Measurements from ENCODE around the gene METTL9.

The METTL9 gene

DNA sequence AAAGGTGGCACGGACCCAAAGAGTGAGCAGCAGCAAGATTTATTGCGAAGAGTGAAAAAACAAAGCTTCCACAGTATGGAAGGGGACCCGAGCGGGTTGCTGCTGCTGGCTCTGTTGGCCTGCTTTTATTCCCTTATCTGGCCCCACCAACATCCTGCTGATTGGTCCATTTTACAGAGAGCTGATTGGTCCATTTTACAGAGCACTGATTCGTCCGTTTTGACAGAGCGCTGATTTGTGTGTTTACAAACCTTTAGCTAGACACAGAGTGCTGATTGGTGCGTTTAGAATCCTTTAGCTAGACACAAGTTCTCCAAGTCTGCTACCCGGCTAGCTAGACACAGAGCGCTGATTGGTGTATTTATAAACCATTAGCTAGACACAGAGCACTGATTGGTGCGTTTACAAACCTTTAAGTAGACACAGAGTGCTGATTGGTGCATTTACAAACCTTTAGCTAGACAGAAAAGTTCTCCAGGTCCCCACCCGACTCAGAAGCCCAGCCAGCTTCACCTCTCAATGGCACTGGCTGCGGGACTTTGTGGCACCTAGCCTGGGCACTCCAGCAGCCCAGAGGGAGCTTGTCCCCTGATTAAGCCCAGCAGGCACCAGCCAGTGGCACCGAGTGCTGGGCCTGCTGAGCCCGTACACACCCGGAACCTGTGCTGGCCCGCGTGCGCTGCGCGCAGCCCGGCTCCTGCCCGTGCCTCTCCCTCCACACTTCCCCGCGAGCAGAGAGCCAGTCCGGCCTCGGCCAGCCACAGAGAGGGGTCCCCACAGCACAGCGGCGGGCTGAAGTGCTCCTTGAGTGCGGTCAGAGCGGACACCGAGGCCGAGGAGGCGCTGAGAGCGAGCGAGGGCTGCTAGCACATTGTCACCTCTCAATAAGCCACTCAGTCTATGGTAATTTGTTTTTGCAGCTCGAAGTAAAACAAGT lies 37.9 kb downstream of the METTL9 start:
- H3K4me3 ChIP-seq (ENCODE audit: low read length in 2 of 2) = no peak overlapping the region
- no peaks in the 10 kb centered on the region for H3K4me1 ChIP-seq (ENCODE audit: control insufficient read depth, insufficient read depth, low read length)
- H3K27ac ChIP-seq (ENCODE audit: low read length) = no peak overlapping the region
- no peaks in the 10 kb centered on the region for H3K9me3 ChIP-seq (ENCODE audit: control insufficient read depth in 2 of 2, low read length in 2 of 2)
- no peaks in the 10 kb centered on the region for H3K27me3 ChIP-seq (ENCODE audit: control insufficient read depth in 1 of 2, insufficient read depth in 2 of 2, low read length in 2 of 2)
- no peak overlapping the region for H3K9ac ChIP-seq (ENCODE audit: low read length in 2 of 2)
- peaks cover 0 to 6% of the 10 kb centered on the region in 2 donors for H3K36me3 ChIP-seq (ENCODE audit: control insufficient read depth in 2 of 2, insufficient read depth in 2 of 2, low read length in 2 of 2)

DNA sequence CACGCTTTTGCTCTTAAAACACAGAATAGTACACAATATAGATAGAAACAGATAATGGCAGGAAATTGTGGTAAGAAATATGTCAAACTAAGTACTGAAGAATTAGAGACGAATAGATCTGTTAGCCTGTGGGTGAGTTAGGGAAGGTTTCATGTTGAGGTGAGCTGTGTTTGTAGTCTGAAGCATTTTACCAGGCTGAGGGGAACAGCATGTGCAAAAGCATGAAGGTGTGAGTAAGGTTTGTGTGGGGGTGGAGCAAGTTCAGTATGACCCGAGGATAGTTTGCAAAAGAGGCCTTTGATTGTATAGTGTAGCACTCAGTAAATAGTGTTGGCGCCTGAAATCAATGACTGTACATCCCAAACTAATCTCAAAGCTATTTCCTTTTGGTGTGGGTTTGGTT lies 39.2 kb downstream of the METTL9 start:
- H3K9me3 ChIP-seq (ENCODE audit: control insufficient read depth in 2 of 2, low read length in 2 of 2) = no peaks in the 10 kb centered on the region
- peaks cover 0 to 6% of the 10 kb centered on the region in 2 donors for H3K36me3 ChIP-seq (ENCODE audit: control insufficient read depth in 2 of 2, insufficient read depth in 2 of 2, low read length in 2 of 2)
- no peaks in the 10 kb centered on the region for H3K27me3 ChIP-seq (ENCODE audit: control insufficient read depth in 1 of 2, insufficient read depth in 2 of 2, low read length in 2 of 2)
- H3K4me1 ChIP-seq (ENCODE audit: control insufficient read depth, insufficient read depth, low read length) = no peaks in the 10 kb centered on the region
- no peak overlapping the region for H3K4me3 ChIP-seq (ENCODE audit: low read length in 2 of 2)
- H3K27ac ChIP-seq (ENCODE audit: low read length) = no peak overlapping the region
- no peak overlapping the region for H3K9ac ChIP-seq (ENCODE audit: low read length in 2 of 2)

DNA sequence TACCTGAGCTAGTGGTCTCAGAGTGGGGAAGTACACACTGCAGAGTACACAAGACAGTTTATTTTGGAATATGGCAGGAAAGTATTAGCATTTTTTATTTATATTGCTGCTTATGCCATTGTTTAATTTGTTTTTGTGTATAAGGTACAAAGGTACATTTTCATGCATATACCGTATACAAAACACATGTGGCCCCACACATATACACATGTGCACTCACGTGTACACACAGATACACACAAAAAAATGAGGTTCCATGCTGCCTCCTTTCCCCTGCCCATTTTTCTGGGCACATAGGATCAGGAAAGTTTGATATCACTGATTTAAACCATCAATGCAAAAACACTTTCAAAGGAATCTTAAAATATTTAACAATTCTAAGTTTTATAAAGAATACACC lies 40.1 kb downstream of the METTL9 start:
- no peak overlapping the region for H3K27ac ChIP-seq (ENCODE audit: low read length)
- H3K9me3 ChIP-seq (ENCODE audit: control insufficient read depth in 2 of 2, low read length in 2 of 2) = no peaks in the 10 kb centered on the region
- no peak overlapping the region for H3K4me3 ChIP-seq (ENCODE audit: low read length in 2 of 2)
- H3K9ac ChIP-seq (ENCODE audit: low read length in 2 of 2) = no peak overlapping the region
- no peaks in the 10 kb centered on the region for H3K27me3 ChIP-seq (ENCODE audit: control insufficient read depth in 1 of 2, insufficient read depth in 2 of 2, low read length in 2 of 2)
- no peaks in the 10 kb centered on the region for H3K4me1 ChIP-seq (ENCODE audit: control insufficient read depth, insufficient read depth, low read length)
- peaks cover 0 to 2% of the 10 kb centered on the region in 2 donors for H3K36me3 ChIP-seq (ENCODE audit: control insufficient read depth in 2 of 2, insufficient read depth in 2 of 2, low read length in 2 of 2)

DNA sequence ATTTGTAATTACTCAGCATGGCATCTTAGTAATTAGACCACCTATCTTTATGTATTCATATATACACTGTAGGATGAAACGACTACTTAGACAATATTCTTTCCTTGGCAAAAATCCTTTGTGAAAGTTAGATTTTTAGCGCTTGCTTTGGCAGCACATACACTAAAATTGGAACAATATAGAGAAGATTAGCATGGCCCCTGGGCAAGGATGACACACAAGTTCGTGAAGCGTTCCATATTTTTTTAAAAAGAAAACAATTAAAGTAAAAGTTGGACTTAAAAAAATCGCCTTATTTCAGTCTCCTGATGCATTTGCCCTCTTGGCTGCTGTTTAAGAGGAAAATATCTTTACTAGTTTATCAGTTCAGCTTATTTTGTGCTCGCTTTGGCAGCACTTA lies 42.5 kb downstream of the METTL9 start:
- no peaks in the 10 kb centered on the region for H3K4me1 ChIP-seq (ENCODE audit: control insufficient read depth, insufficient read depth, low read length)
- no peaks in the 10 kb centered on the region for H3K27me3 ChIP-seq (ENCODE audit: control insufficient read depth in 1 of 2, insufficient read depth in 2 of 2, low read length in 2 of 2)
- H3K4me3 ChIP-seq (ENCODE audit: low read length in 2 of 2) = no peak overlapping the region
- no peaks in the 10 kb centered on the region for H3K36me3 ChIP-seq (ENCODE audit: control insufficient read depth in 2 of 2, insufficient read depth in 2 of 2, low read length in 2 of 2)
- H3K27ac ChIP-seq (ENCODE audit: low read length) = no peak overlapping the region
- no peaks in the 10 kb centered on the region for H3K9me3 ChIP-seq (ENCODE audit: control insufficient read depth in 2 of 2, low read length in 2 of 2)
- no peak overlapping the region for H3K9ac ChIP-seq (ENCODE audit: low read length in 2 of 2)

DNA sequence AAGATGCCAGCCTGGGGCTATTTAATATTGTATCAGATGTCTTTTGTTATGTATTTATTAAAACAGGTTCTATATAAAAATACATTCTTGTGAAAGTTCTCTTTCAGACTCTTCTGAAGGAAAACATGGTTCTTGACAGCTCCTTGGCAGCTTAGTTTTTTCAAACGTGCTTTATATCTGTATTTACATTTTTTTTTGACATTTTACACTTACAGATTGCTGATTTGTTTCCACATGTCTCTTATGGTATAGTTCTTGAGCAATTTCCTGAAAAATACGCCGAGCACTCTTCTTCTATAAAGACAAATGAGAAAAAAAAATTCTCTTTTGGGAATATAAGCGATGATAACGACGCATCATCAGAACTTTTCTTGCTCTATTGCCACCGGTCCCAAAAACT lies 43.5 kb downstream of the METTL9 start:
- Histone ChIP-seq H3K27me3 (ENCODE audit: control insufficient read depth in 1 of 2, insufficient read depth in 2 of 2, low read length in 2 of 2) (no peaks in the 10 kb centered on the region), H3K9me3 (ENCODE audit: control insufficient read depth in 2 of 2, low read length in 2 of 2) (no peaks in the 10 kb centered on the region), H3K27ac (ENCODE audit: low read length) (no peak overlapping the region), H3K4me1 (ENCODE audit: control insufficient read depth, insufficient read depth, low read length) (no peaks in the 10 kb centered on the region), H3K4me3 (ENCODE audit: low read length in 2 of 2) (no peak overlapping the region), H3K36me3 (ENCODE audit: control insufficient read depth in 2 of 2, insufficient read depth in 2 of 2, low read length in 2 of 2) (no peaks in the 10 kb centered on the region), H3K9ac (ENCODE audit: low read length in 2 of 2) (no peak overlapping the region)

DNA sequence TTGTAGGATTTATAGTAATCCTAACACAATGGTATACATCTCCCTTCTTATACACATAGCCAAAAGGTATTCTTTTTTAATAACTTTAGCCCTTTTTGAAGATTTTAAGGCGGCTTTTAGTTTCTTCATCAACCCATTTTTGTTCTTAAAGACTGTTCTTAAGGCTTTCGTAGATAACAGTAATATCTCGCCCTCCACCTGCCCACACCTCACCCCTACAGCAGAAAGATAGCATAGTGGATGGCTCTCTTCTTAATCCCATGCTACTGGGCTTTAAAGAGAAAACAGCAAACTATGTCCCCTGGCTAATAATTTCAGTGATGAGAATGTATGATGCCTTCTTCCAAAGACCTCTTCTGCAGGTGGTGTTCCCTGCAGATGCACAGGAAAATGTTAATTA lies 44.4 kb downstream of the METTL9 start:
- H3K36me3 ChIP-seq (ENCODE audit: control insufficient read depth in 2 of 2, insufficient read depth in 2 of 2, low read length in 2 of 2) = no peaks in the 10 kb centered on the region
- H3K27ac ChIP-seq (ENCODE audit: low read length) = no peak overlapping the region
- no peaks in the 10 kb centered on the region for H3K4me1 ChIP-seq (ENCODE audit: control insufficient read depth, insufficient read depth, low read length)

DNA sequence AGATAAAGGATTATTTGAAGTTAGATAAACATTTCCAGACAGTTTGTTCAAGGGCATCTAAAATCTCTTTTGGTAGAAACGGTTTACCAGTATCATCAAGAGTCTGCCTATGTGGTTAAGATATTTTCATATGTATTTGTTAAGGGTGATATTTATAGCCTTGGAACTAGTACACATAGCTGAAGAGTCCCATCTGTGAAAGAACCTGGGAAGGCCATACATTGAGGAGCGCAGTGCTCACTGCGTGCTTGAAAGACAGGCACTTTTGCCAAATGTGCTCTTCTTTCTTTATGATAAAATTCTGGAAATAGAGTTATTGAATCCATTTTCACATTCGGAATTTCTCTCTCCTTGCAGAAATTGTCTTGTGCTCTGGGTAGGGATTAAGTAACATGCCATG lies 45.3 kb downstream of the METTL9 start:
- no peaks in the 10 kb centered on the region for H3K27me3 ChIP-seq (ENCODE audit: control insufficient read depth in 1 of 2, insufficient read depth in 2 of 2, low read length in 2 of 2)
- H3K36me3 ChIP-seq (ENCODE audit: control insufficient read depth in 2 of 2, insufficient read depth in 2 of 2, low read length in 2 of 2) = no peaks in the 10 kb centered on the region
- H3K27ac ChIP-seq (ENCODE audit: low read length) = no peak overlapping the region
- H3K4me1 ChIP-seq (ENCODE audit: control insufficient read depth, insufficient read depth, low read length) = no peaks in the 10 kb centered on the region
- peak overlapping the region in 1 of 2 donors; percentile 28 for H3K4me3 ChIP-seq (ENCODE audit: low read length in 2 of 2)
- no peaks in the 10 kb centered on the region for H3K9me3 ChIP-seq (ENCODE audit: control insufficient read depth in 2 of 2, low read length in 2 of 2)
- no peak overlapping the region for H3K9ac ChIP-seq (ENCODE audit: low read length in 2 of 2)

More for the DNA sequence above, 44.4 kb downstream of the METTL9 start:
- H3K27me3 ChIP-seq (ENCODE audit: control insufficient read depth in 1 of 2, insufficient read depth in 2 of 2, low read length in 2 of 2) = no peaks in the 10 kb centered on the region
- H3K9me3 ChIP-seq (ENCODE audit: control insufficient read depth in 2 of 2, low read length in 2 of 2) = no peaks in the 10 kb centered on the region
- H3K9ac ChIP-seq (ENCODE audit: low read length in 2 of 2) = no peak overlapping the region
- H3K4me3 ChIP-seq (ENCODE audit: low read length in 2 of 2) = no peak overlapping the region

DNA sequence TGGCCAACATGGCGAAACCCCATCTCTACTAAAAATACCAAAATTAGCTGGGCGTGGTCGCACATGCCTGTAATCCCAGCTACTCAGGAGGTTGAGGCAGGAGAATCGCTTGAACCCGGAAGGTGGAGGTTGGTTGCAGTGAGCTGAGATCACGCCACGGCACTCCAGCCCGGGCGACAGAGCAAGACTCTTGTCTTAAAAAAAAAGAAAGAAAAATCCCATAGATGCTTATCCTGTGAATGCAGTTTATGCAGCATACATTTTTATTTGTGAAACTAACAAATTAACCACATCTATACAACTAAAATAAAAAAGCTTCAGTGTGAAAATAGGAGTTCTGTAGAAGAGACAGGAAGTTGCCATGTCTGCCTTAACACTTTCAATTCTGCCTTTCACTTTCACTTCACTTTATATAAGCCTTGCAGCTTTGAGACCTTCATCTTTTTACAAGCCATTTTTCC lies 45.9 kb downstream of the METTL9 start:
- H3K9me3 ChIP-seq (ENCODE audit: control insufficient read depth in 2 of 2, low read length in 2 of 2) = no peaks in the 10 kb centered on the region
- no peaks in the 10 kb centered on the region for H3K27me3 ChIP-seq (ENCODE audit: control insufficient read depth in 1 of 2, insufficient read depth in 2 of 2, low read length in 2 of 2)
- H3K4me1 ChIP-seq (ENCODE audit: control insufficient read depth, insufficient read depth, low read length) = no peaks in the 10 kb centered on the region
- H3K36me3 ChIP-seq (ENCODE audit: control insufficient read depth in 2 of 2, insufficient read depth in 2 of 2, low read length in 2 of 2) = no peaks in the 10 kb centered on the region
- peak overlapping the region in 1 of 2 donors; percentile 31 for H3K9ac ChIP-seq (ENCODE audit: low read length in 2 of 2)
- peak overlapping the region; percentile 24 to 28 for H3K4me3 ChIP-seq (ENCODE audit: low read length in 2 of 2)
- H3K27ac ChIP-seq (ENCODE audit: low read length) = no peak overlapping the region

DNA sequence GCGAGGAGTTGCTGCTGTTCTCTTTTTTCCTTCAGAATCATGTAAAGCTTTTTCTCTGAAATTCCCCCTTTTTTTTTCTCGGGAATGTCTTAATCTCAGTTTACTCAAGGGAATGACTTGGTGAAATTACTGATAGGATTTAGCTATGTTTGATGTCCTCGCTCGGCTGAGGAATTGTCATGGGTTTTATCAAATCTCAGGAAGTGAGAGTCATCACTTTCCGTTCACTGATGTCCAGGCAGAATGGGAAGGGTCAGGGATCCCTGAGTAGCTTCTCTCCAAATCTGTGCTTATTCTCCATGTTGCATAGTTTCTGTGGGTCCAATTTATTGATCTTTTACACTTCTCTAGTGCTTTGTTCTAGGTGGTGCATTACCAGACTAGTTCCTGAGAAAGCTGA lies 46.7 kb downstream of the METTL9 start:
- H3K27ac ChIP-seq (ENCODE audit: low read length) = no peak overlapping the region
- no peaks in the 10 kb centered on the region for H3K9me3 ChIP-seq (ENCODE audit: control insufficient read depth in 2 of 2, low read length in 2 of 2)
- H3K36me3 ChIP-seq (ENCODE audit: control insufficient read depth in 2 of 2, insufficient read depth in 2 of 2, low read length in 2 of 2) = no peaks in the 10 kb centered on the region
- no peak overlapping the region for H3K4me3 ChIP-seq (ENCODE audit: low read length in 2 of 2)
- no peaks in the 10 kb centered on the region for H3K27me3 ChIP-seq (ENCODE audit: control insufficient read depth in 1 of 2, insufficient read depth in 2 of 2, low read length in 2 of 2)
- H3K4me1 ChIP-seq (ENCODE audit: control insufficient read depth, insufficient read depth, low read length) = no peaks in the 10 kb centered on the region
- H3K9ac ChIP-seq (ENCODE audit: low read length in 2 of 2) = peak overlapping the region in 1 of 2 donors; percentile 31

DNA sequence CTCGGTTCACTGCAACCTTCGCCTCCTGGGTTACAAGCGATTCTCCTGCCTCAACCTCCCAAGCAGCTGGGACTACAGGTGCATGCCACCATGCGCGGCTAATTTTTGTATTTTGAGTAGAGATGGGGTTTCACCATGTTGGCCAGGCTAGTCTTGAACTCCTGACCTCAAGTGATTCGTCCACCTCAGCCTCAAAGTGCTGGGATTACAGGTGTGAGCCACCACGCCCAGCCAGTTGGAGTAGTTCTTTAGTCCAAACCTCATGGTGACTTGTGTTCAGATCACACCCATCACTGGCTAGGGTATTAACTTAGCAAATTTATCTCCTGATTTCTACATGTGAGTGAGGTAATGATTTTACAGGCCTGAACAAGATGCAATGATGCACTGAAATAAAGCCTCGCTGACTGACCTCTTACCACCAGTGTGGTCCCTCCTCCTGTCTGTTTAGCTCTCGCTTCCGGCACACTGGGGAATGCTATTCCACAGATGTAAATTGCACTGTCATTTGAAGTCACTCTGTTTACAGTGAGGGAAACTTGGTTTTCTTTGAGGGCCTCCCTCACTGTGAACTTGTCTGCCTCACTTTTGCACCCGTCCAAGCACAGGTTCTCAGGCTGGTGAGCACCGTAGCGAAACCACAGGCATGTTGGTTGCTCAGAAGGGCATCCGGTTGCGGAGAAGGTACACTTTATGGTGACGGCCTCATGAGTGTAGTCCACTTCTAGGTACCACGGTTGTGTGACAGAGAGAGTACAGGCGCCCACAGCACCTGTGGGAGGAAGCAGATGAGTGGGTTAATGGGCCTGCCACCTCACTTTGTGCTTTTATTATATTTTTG lies 47.6 kb downstream of the METTL9 start:
- H3K27me3 ChIP-seq (ENCODE audit: control insufficient read depth in 1 of 2, insufficient read depth in 2 of 2, low read length in 2 of 2) = no peaks in the 10 kb centered on the region
- no peaks in the 10 kb centered on the region for H3K9me3 ChIP-seq (ENCODE audit: control insufficient read depth in 2 of 2, low read length in 2 of 2)
- no peak overlapping the region for H3K9ac ChIP-seq (ENCODE audit: low read length in 2 of 2)
- H3K27ac ChIP-seq (ENCODE audit: low read length) = no peak overlapping the region
- no peaks in the 10 kb centered on the region for H3K4me1 ChIP-seq (ENCODE audit: control insufficient read depth, insufficient read depth, low read length)
- no peak overlapping the region for H3K4me3 ChIP-seq (ENCODE audit: low read length in 2 of 2)
- no peaks in the 10 kb centered on the region for H3K36me3 ChIP-seq (ENCODE audit: control insufficient read depth in 2 of 2, insufficient read depth in 2 of 2, low read length in 2 of 2)
